Measurements from ENCODE around the gene GPX3. TPM values are rescaled to one million over a fixed set of nuclear protein-coding genes. Genes with fewer than 3 reads are reported as not detected.

The GPX3 gene
- total and polyA plus RNA-seq, 2 experiments from 2014 or later: 28.0 to 48.9 TPM

- TF ChIP-seq ZNF462 (CRISPR knock-in tag; IDR thresholded peaks at IDR 0.05) (no peak), CREB1 (CRISPR knock-in tag; IDR thresholded peaks at IDR 0.05; ENCODE audit: low read depth) (no peak), POLR2AphosphoS5 (IDR thresholded peaks at IDR 0.05; ENCODE audit: low read depth) (no peak), EZH2 (IDR thresholded peaks at IDR 0.05; ENCODE audit: low read depth, unreplicated experiment) (no peak), ZNF114 (CRISPR knock-in tag; IDR thresholded peaks at IDR 0.05) (no peak), STAT1 (IDR thresholded peaks at IDR 0.05; ENCODE audit: unreplicated experiment) (no peak)
These were observed 13.6 kb upstream of the GPX3 start (continued) for GRCh38 chr5:151006704-151007334.

GRCh38 chr5:151007430-151008209, 12.8 kb upstream of the GPX3 start:
- no peak for ATAC-seq
- no peak overlapping the region for H3K4me2 ChIP-seq
- H3K9me2 ChIP-seq (ENCODE audit: insufficient read depth): no peaks in the 10 kb centered on the region
- no peak for TF ChIP-seq CTCF (conservative IDR thresholded peaks at IDR 0.05; ENCODE audit: low read depth in 2 of 2)
- TF ChIP-seq ZNF114 (CRISPR knock-in tag; IDR thresholded peaks at IDR 0.05): no peak
- TF ChIP-seq EZH2 (IDR thresholded peaks at IDR 0.05; ENCODE audit: low read depth, unreplicated experiment): no peak
- TF ChIP-seq STAT1 (IDR thresholded peaks at IDR 0.05; ENCODE audit: unreplicated experiment): no peak
- TF ChIP-seq JUNB (IDR thresholded peaks at IDR 0.05; ENCODE audit: unreplicated experiment): no peak

More at GRCh38 chr5:151007430-151008209, 12.8 kb upstream of the GPX3 start:
- Mint-ChIP-seq H3K36me3 (ENCODE audit: low read depth) (no peaks in the 10 kb centered on the region), H3K4me1 (peaks cover 2% of the 10 kb centered on the region; the same call in 2 of the 3 replicates), H3K9me3 (no peaks in the 10 kb centered on the region), H3K27me3 (ENCODE audit: insufficient read depth, low read depth, poor library complexity) (peaks cover under 1% of the 10 kb centered on the region), H3K4me3 (no peak overlapping the region), H3K27ac (no peak overlapping the region)
- H3K79me2 ChIP-seq (replicated peaks; ENCODE audit: insufficient read depth): no peaks in the 10 kb centered on the region
- H2AFZ ChIP-seq: no peak overlapping the region
- no peak for DNase-seq (ENCODE audit: low spot score)
- H4K20me1 ChIP-seq (replicated peaks; ENCODE audit: insufficient read depth): no peaks in the 10 kb centered on the region
- no peaks in the 10 kb centered on the region for H3K27me3 ChIP-seq (ENCODE audit: insufficient read depth)
- H3F3A ChIP-seq (replicated peaks; ENCODE audit: low read depth): no peaks in the 10 kb centered on the region
- no peaks in the 10 kb centered on the region; the same call in 1 of the 2 replicates for H3K4me1 ChIP-seq (ENCODE audit: insufficient read depth)
- H3K36me3 ChIP-seq (ENCODE audit: insufficient read depth): no peaks in the 10 kb centered on the region
- H3K27ac ChIP-seq (ENCODE audit: low read depth): no peak overlapping the region
- H3K4me3 ChIP-seq: no peak overlapping the region
